HL-60 (cell line): ENCODE measurements around the gene TRIO.

Experiments used
- DNase-seq, 2 experiments: peaks; one replicate each; pipeline ENCODE4 v3.0.0-alpha.2; 2010 to 2020; ENCODE audit warnings: low read depth in 1 of 2, low spot score in 1 of 2
- H3K27ac ChIP-seq: fragments of 250-450 bp; sonication (Bioruptor Pico); replicated peaks from 2 replicates; pipeline ENCODE4 v1.5.1; 2020; ENCODE audit warnings: mild to moderate bottlenecking, moderate library complexity
- H3K27me3 ChIP-seq: fragments of 250-450 bp; sonication (Bioruptor Pico); 2 replicates; pipeline ENCODE4 v1.5.1; 2021; ENCODE audit warnings: mild to moderate bottlenecking, moderate library complexity; ENCODE audit not compliant: insufficient read depth, poor library complexity, severe bottlenecking
- H3K4me3 ChIP-seq: replicated peaks from 2 replicates; pipeline ENCODE4 v1.5.1; 2011; ENCODE audit warnings: mild to moderate bottlenecking, control low read depth, low read length; ENCODE audit not compliant: insufficient read depth
- CTCF ChIP-seq: IDR thresholded peaks from one replicate; pipeline ENCODE4 v1.5.1; 2011; ENCODE audit warnings: low read length, control low read depth, inconsistent platforms; ENCODE audit not compliant: insufficient read depth
- GABPA ChIP-seq: IDR thresholded peaks from 2 replicates; pipeline ENCODE4 v1.6.1; 2012; ENCODE audit warnings: low read depth
- POLR2AphosphoS5 ChIP-seq: IDR thresholded peaks from 2 replicates; pipeline ENCODE4 v1.6.1; 2012; ENCODE audit warnings: low read depth
- REST ChIP-seq: IDR thresholded peaks from 2 replicates; pipeline ENCODE4 v1.6.1; 2012; ENCODE audit warnings: low read depth; ENCODE audit not compliant: insufficient replicate concordance
- SPI1 ChIP-seq: IDR thresholded peaks from 2 replicates; pipeline ENCODE4 v1.6.1; 2012; ENCODE audit warnings: low read depth, mild to moderate bottlenecking, borderline replicate concordance

The TRIO gene

GRCh38 chr5:14242871-14243383 is 99.8 kb downstream of the TRIO start:
- no peak for DNase-seq
- H3K27me3 ChIP-seq, result no peaks in the 10 kb centered on the region
- TF ChIP-seq REST (no peak), GABPA (no peak), SPI1 (no peak), POLR2AphosphoS5 (no peak), CTCF (no peak)
- H3K4me3 ChIP-seq, result no peak overlapping the region
- H3K27ac ChIP-seq, result no peak overlapping the region

GRCh38 chr5:14243766-14244165 is 100.6 kb downstream of the TRIO start:
- H3K4me3 ChIP-seq, result no peak overlapping the region
- H3K27ac ChIP-seq, result no peak overlapping the region
- TF ChIP-seq CTCF (no peak), POLR2AphosphoS5 (no peak), GABPA (no peak), SPI1 (no peak), REST (no peak)
- DNase-seq, result no peak
- no peaks in the 10 kb centered on the region for H3K27me3 ChIP-seq

- H3K27ac ChIP-seq, result no peak overlapping the region
- no peak overlapping the region for H3K4me3 ChIP-seq
- DNase-seq, result no peak
- no peaks in the 10 kb centered on the region for H3K27me3 ChIP-seq
- no peak for TF ChIP-seq REST
- TF ChIP-seq SPI1, result no peak
- no peak for TF ChIP-seq GABPA
- no peak for TF ChIP-seq CTCF
- TF ChIP-seq POLR2AphosphoS5, result no peak
Measured at GRCh38 chr5:14244721-14245120, 101.6 kb downstream of the TRIO start.
